ENCODE measurements around the gene NSMCE1. TPM values are rescaled to one million over a fixed set of nuclear protein-coding genes. Genes with fewer than 3 reads are reported as not detected.
A peak's percentile ranks its signal among the peaks of the same experiment; 100 is the strongest.

The NSMCE1 gene
- total RNA-seq, 1 experiment from 2014 or later, result 106 TPM

DNA sequence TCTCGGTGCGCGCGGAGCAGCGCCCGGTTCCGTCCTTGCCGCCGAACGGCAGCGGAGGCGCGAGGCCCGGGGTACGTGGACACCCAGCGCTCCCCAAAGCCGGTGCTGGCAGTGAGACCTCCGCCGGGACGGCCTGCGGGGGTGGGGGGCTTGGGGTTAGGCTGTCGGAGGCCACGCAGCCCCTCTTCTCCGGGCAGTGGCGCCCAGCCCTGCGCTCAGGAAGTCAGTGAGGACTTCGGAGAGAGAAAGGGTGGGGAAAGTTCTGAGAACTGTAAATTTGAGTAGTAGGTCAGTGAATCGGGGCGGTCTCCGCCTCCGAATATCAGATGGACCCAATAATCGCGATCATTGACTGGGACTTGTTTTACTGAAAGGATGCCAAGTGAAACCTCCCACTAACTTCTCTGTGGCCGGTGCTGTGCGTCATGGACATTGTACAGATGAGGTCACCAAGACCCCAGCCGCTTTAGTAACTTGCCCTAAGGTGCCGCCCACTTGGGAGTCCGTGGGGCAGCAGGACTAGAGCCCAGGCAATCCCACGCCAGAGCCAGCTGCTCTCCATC is 45.7 kb upstream of the NSMCE1 start:
- peak overlapping the region; percentile 51 for H3K27ac Mint-ChIP-seq (ENCODE audit: low read depth, unreplicated experiment)
- intact Hi-C loops (cut with micrococcal nuclease), result loop anchor here (2.0 kb wide), 1 partner anchor 45 kb away; the partner anchor contains the start of gene NSMCE1
- TF ChIP-seq, protein P1, sequence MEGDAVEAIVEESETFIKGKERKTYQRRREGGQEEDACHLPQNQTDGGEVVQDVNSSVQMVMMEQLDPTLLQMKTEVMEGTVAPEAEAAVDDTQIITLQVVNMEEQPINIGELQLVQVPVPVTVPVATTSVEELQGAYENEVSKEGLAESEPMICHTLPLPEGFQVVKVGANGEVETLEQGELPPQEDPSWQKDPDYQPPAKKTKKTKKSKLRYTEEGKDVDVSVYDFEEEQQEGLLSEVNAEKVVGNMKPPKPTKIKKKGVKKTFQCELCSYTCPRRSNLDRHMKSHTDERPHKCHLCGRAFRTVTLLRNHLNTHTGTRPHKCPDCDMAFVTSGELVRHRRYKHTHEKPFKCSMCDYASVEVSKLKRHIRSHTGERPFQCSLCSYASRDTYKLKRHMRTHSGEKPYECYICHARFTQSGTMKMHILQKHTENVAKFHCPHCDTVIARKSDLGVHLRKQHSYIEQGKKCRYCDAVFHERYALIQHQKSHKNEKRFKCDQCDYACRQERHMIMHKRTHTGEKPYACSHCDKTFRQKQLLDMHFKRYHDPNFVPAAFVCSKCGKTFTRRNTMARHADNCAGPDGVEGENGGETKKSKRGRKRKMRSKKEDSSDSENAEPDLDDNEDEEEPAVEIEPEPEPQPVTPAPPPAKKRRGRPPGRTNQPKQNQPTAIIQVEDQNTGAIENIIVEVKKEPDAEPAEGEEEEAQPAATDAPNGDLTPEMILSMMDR (IDR thresholded peaks at IDR 0.05; ENCODE audit: unreplicated experiment), result no peak
- peak overlapping the region; percentile 81 for H3K4me3 Mint-ChIP-seq (ENCODE audit: unreplicated experiment)
- peaks cover 39% of the 10 kb centered on the region for H3K4me1 Mint-ChIP-seq (ENCODE audit: insufficient read depth, unreplicated experiment)
- POLR2A ChIA-PET, result interaction anchor here (0.6 to 1.1 kb wide), 2 partner anchors 56 to 110 kb away, joined by 3 to 5 read pairs; no protein-coding TSS in a partner anchor
- TSS peak; percentile 80 for BruUV-seq (replicated peaks)
- CTCF ChIA-PET, result no interaction called here
- no peaks in the 10 kb centered on the region for H3K27me3 Mint-ChIP-seq (ENCODE audit: insufficient read depth, unreplicated experiment)
- H3K9me3 Mint-ChIP-seq (ENCODE audit: unreplicated experiment), result no peaks in the 10 kb centered on the region
- peak; percentile 93 for DNase-seq (ENCODE audit: unreplicated experiment)
- peaks cover 11% of the 10 kb centered on the region for H3K36me3 Mint-ChIP-seq (ENCODE audit: insufficient read depth, unreplicated experiment)

DNA sequence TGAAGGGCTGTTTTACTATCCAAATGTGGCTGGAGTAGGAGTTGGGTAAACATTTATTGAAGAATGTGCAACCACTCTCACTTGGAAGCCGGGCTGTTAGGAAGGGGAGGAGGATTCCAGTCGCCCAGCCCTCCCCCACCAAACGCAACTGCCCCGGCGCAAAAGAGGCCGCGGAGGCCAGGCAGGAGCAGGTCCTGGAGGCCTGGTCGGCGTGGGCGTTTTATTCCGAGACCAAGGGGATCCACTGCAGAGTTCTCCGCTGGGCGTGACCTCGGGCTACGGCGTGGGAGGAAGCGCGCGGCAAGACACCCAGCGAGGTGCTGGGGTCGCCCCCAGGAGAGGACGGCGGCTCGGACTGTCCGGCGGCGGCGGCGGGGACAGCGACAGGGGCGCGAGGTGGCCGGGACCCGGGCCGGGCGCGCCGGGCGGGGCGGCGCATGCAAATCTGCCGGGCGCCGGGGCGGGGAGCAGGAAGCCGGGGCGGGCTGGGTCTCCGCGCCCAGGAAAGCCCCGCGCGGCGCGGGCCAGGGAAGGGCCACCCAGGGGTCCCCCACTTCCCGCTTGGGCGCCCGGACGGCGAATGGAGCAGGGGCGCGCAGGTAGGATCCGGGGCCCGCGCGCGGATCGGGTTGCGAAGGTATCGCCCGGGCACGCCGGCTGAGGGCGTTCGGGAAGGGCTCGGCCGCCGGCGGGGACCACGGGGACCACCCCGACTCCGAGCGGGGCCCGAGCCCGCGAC is 45.0 kb upstream of the NSMCE1 start, which contains the start of gene IL4R:
Gene IL4R (plus strand): TSS at position 553 of the 739 bp plus-strand sequence. CDS start 26,230 bp downstream, outside the sequence.
- Mint-ChIP-seq H3K27ac (ENCODE audit: low read depth, unreplicated experiment) (peak within 1 kb of the TSS; percentile 51), H3K4me1 (ENCODE audit: insufficient read depth, unreplicated experiment) (peaks cover 32% of the 10 kb centered on the region), H3K27me3 (ENCODE audit: insufficient read depth, unreplicated experiment) (no peaks in the 10 kb centered on the region), H3K9me3 (ENCODE audit: unreplicated experiment) (no peaks in the 10 kb centered on the region), H3K36me3 (ENCODE audit: insufficient read depth, unreplicated experiment) (peaks cover 4% of the 10 kb centered on the region), H3K4me3 (ENCODE audit: unreplicated experiment) (peak within 1 kb of the TSS; percentile 81)
- intact Hi-C loops (cut with micrococcal nuclease), result loop anchor here (2.0 kb wide), 1 partner anchor 45 kb away; the partner anchor contains the start of gene NSMCE1
- DNase-seq (ENCODE audit: unreplicated experiment), result peak; percentile 82
- ChIA-PET POLR2A (no interaction called here), CTCF (no interaction called here)
- BruUV-seq (replicated peaks), result no TSS peak
- TF ChIP-seq, protein P1 (IDR thresholded peaks at IDR 0.05; ENCODE audit: unreplicated experiment), result no peak

DNA sequence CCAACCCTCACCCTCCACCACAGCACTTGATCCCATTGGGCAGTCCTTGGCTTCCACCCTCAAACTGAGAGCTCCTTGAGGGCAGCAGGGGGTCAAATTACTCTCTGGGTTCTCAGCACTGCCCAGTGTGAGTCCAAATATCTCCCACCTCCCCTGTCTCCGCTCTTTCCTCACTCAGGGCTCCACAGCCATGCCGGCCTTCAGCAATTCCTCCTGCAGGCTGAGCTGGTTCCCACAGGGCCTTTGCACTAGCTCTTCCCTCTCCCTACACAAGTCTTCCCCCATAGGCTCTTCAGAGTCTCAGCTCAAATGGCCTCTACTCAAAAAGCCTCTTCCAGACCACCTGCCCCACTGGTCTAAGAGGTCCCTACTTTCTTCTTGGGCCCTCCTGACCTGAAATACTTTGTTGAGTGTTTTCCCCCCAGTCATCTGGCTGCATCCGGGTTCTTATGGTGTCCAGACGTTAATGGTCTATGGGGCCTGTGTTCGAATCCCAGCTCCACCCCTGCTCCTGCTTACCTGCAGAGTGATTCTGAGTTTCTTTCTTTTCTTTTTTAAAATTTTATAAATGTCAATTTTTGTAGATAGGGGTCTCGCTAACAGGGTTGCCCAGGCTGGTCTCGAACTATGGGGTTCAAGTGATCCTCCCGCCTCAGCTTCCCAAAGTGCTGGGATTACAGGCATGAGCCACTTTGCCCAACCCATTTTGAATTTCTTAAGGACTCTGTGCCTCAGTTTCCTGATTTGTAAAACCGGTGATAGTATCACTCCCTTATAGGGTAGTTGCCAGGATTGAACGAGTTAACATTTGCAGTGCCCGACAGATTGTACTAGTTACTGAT is 44.2 kb upstream of the NSMCE1 start:
- DNase-seq (ENCODE audit: unreplicated experiment), result no peak
- no peaks in the 10 kb centered on the region for H3K27me3 Mint-ChIP-seq (ENCODE audit: insufficient read depth, unreplicated experiment)
- peaks cover 26% of the 10 kb centered on the region for H3K4me1 Mint-ChIP-seq (ENCODE audit: insufficient read depth, unreplicated experiment)
- intact Hi-C loops (cut with micrococcal nuclease), result no loop called here
- CTCF ChIA-PET, result interaction anchor here (0.6 to 1.9 kb wide), 5 partner anchors 9 to 160 kb away, joined by 3 to 7 read pairs (median 3); no protein-coding TSS in a partner anchor
- H3K9me3 Mint-ChIP-seq (ENCODE audit: unreplicated experiment), result no peaks in the 10 kb centered on the region
- no peaks in the 10 kb centered on the region for H3K36me3 Mint-ChIP-seq (ENCODE audit: insufficient read depth, unreplicated experiment)
- H3K4me3 Mint-ChIP-seq (ENCODE audit: unreplicated experiment), result peak overlapping the region; percentile 81
- POLR2A ChIA-PET, result interaction anchor here (0.6 to 1.5 kb wide), 3 partner anchors 8 to 49 kb away, joined by 3 to 5 read pairs (median 3); no protein-coding TSS in a partner anchor
- H3K27ac Mint-ChIP-seq (ENCODE audit: low read depth, unreplicated experiment), result no peak overlapping the region
- TF ChIP-seq, protein P1 (IDR thresholded peaks at IDR 0.05; ENCODE audit: unreplicated experiment), result no peak
- BruUV-seq (replicated peaks), result no TSS peak

Measured in MCF 10A (cell line).